ENCODE data around the gene DUSP28. TPM values are rescaled to one million over a fixed set of nuclear protein-coding genes. Genes with fewer than 3 reads are reported as not detected.

DUSP28 gene
- polyA plus RNA-seq, 12 donors, result 9.1 to 14.3 (median 12.6) TPM; not detected in 1

GRCh38 chr2:240571314-240571973, 11.3 kb downstream of the DUSP28 start:
- DNase-seq, result no peak

GRCh38 chr2:240572141-240573031, 12.2 kb downstream of the DUSP28 start:
- no peak for DNase-seq

- DNase-seq, result no peak
Observed at GRCh38 chr2:240573071-240573515, 12.9 kb downstream of the DUSP28 start.

GRCh38 chr2:240573516-240574385, 13.6 kb downstream of the DUSP28 start:
- DNase-seq, result no peak

GRCh38 chr2:240574386-240575100, 14.4 kb downstream of the DUSP28 start:
- no peak for DNase-seq

GRCh38 chr2:240575101-240575965, 15.2 kb downstream of the DUSP28 start:
- no peak for DNase-seq

GRCh38 chr2:240576036-240576435, 15.9 kb downstream of the DUSP28 start:
- no peak for DNase-seq

GRCh38 chr2:240576436-240577205, 16.5 kb downstream of the DUSP28 start:
- DNase-seq, result no peak

GRCh38 chr2:240577281-240578109, 17.3 kb downstream of the DUSP28 start:
- DNase-seq, result no peak

GRCh38 chr2:240578110-240578450, 17.9 kb downstream of the DUSP28 start:
- no peak for DNase-seq

GRCh38 chr2:240578488-240578887, 18.3 kb downstream of the DUSP28 start:
- no peak for DNase-seq

GRCh38 chr2:240579071-240579762, 19.1 kb downstream of the DUSP28 start:
- DNase-seq, result no peak

GRCh38 chr2:240579771-240580614, 19.8 kb downstream of the DUSP28 start:
- no peak for DNase-seq

GRCh38 chr2:240581811-240582210, 21.7 kb downstream of the DUSP28 start:
- no peak for DNase-seq

- no peak for DNase-seq
Observed at GRCh38 chr2:240582781-240583180, 22.6 kb downstream of the DUSP28 start.

GRCh38 chr2:240583774-240584173, 23.6 kb downstream of the DUSP28 start:
- no peak for DNase-seq

- DNase-seq, result no peak
Observed at GRCh38 chr2:240584486-240585031, 24.4 kb downstream of the DUSP28 start.
